Omental fat pad (tissue), 4 donors: ENCODE data around the gene KCNJ9. TPM values are rescaled to one million over a fixed set of nuclear protein-coding genes. Genes with fewer than 3 reads are reported as not detected.
"Not testable (repeated sequence)": the region's sequence is repeated elsewhere in the genome, so short reads cannot be mapped to it uniquely, and the experiment has no call there.

Experiments used
- ATAC-seq: fragments of 150-250 bp; one replicate; pipeline ENCODE4 v1.9.1; 2016; ENCODE audit warnings: mild to moderate bottlenecking, moderate library complexity; ENCODE audit not compliant: low FRiP score
- DNase-seq: peaks from one replicate; pipeline ENCODE4 v3.0.0-alpha.2; 2019; ENCODE audit warnings: low spot score
- CTCF ChIP-seq, 3 donors: fragments of 450-650 bp; IDR thresholded peaks; one replicate each; pipeline ENCODE4 v1.5.1; 2016 to 2017; ENCODE audit warnings: antibody characterized with exemption in 3 of 3, mild to moderate bottlenecking in 3 of 3, moderate library complexity in 2 of 3
- total RNA-seq, 4 donors: library from RNA; depleted of rRNA; stranded (reverse); fragments of >200 nt; gene quantifications; one replicate each; pipeline ENCODE4 v1.1.0, GENCODE V29; 2016

The KCNJ9 gene
- total RNA-seq, 4 donors from 2014 or later = not detected

GRCh38 chr1:160120797-160121196 is 39.5 kb downstream of the KCNJ9 start:
- DNase-seq (no peak), ATAC-seq (no peak)
- TF ChIP-seq CTCF (IDR thresholded peaks at IDR 0.05) = no peak

GRCh38 chr1:160121388-160121787 is 40.0 kb downstream of the KCNJ9 start:
- no peak for DNase-seq
- no peak for TF ChIP-seq CTCF (IDR thresholded peaks at IDR 0.05)
- no peak for ATAC-seq

- DNase-seq = no peak
- no peak for ATAC-seq
- TF ChIP-seq CTCF (IDR thresholded peaks at IDR 0.05) = no peak
These were observed 41.7 kb downstream of the KCNJ9 start for GRCh38 chr1:160122978-160123495.

- DNase-seq (no peak), ATAC-seq (no peak)
These were observed 42.4 kb downstream of the KCNJ9 start for GRCh38 chr1:160123726-160124125.

GRCh38 chr1:160124705-160125478 is 43.6 kb downstream of the KCNJ9 start:
- TF ChIP-seq CTCF (IDR thresholded peaks at IDR 0.05) = no peak
- DNase-seq = no peak
- ATAC-seq = peak; percentile 53

More at GRCh38 chr1:160123726-160124125, 42.4 kb downstream of the KCNJ9 start:
- no peak for TF ChIP-seq CTCF (IDR thresholded peaks at IDR 0.05)

GRCh38 chr1:160125746-160126145 is 44.4 kb downstream of the KCNJ9 start:
- DNase-seq (no peak), ATAC-seq (no peak)
- TF ChIP-seq CTCF (IDR thresholded peaks at IDR 0.05) = no peak

- not testable (repeated sequence) for DNase-seq, ATAC-seq
These were observed 45.0 kb downstream of the KCNJ9 start for GRCh38 chr1:160126342-160126741.
